Mesenchymal stem cell (in vitro differentiated cells and primary cell): ENCODE measurements around the gene HOXD13.

Experiments
- DNase-seq: peaks from one replicate; pipeline ENCODE4 v3.0.0-alpha.2; 2013
- H2AFZ ChIP-seq: one replicate; pipeline ENCODE4 v1.6.1; 2013; ENCODE audit warnings: low read depth, mild to moderate bottlenecking, control low read depth, inconsistent platforms, low read length, moderate library complexity
- H2AK5ac ChIP-seq: 2 replicates; pipeline ENCODE4 v1.6.1; 2013; ENCODE audit warnings: low read length, moderate library complexity, mild to moderate bottlenecking, inconsistent platforms; ENCODE audit not compliant: severe bottlenecking
- H2BK120ac ChIP-seq: one replicate; pipeline ENCODE4 v1.6.1; 2013; ENCODE audit warnings: low read depth, mild to moderate bottlenecking, inconsistent platforms, low read length, moderate library complexity
- H2BK12ac ChIP-seq, 2 experiments: one replicate each; pipeline ENCODE4 v1.6.1; 2013; ENCODE audit warnings: inconsistent platforms in 2 of 2, low read length in 2 of 2, mild to moderate bottlenecking in 2 of 2, moderate library complexity in 2 of 2, control low read depth in 1 of 2
- H2BK15ac ChIP-seq: one replicate; pipeline ENCODE4 v1.6.1; 2013; ENCODE audit warnings: mild to moderate bottlenecking, low read depth, inconsistent platforms; ENCODE audit not compliant: poor library complexity, severe bottlenecking
- H2BK5ac ChIP-seq: 2 replicates; pipeline ENCODE4 v1.6.1; 2013; ENCODE audit warnings: low read depth, mild to moderate bottlenecking, low read length, control low read depth, inconsistent platforms; ENCODE audit not compliant: poor library complexity, severe bottlenecking
- H3K14ac ChIP-seq, 2 experiments: one replicate each; pipeline ENCODE4 v1.6.1; 2013; ENCODE audit warnings: inconsistent platforms in 2 of 2, low read length in 2 of 2, control low read depth in 1 of 2, mild to moderate bottlenecking in 1 of 2, moderate library complexity in 1 of 2
- H3K18ac ChIP-seq, 2 experiments: one replicate each; pipeline ENCODE4 v1.6.1; 2013; ENCODE audit warnings: inconsistent platforms in 2 of 2, low read length in 2 of 2, control low read depth in 1 of 2, low read depth in 1 of 2, mild to moderate bottlenecking in 1 of 2
- H3K23ac ChIP-seq, 2 experiments: one replicate each; pipeline ENCODE4 v1.6.1; 2013; ENCODE audit warnings: inconsistent platforms in 2 of 2, low read length in 2 of 2, mild to moderate bottlenecking in 2 of 2, moderate library complexity in 2 of 2, control low read depth in 1 of 2
- H3K27ac ChIP-seq: 2 replicates; pipeline ENCODE4 v1.5.1; 2013; ENCODE audit warnings: mild to moderate bottlenecking, moderate library complexity, low read length, control low read depth, inconsistent platforms; ENCODE audit not compliant: poor library complexity, severe bottlenecking
- H3K27me3 ChIP-seq, 2 experiments: 2 replicates each; pipeline versions ENCODE4 v1.6.1 to v1.7.0; 2013; ENCODE audit warnings: low read length in 2 of 2, mild to moderate bottlenecking in 2 of 2, moderate library complexity in 2 of 2, control low read depth in 1 of 2, inconsistent platforms in 1 of 2; ENCODE audit not compliant: control insufficient read depth in 1 of 2, insufficient read depth in 1 of 2
- H3K36me3 ChIP-seq, 2 experiments: 2 replicates each; pipeline versions ENCODE4 v1.6.1 to v1.7.0; 2013; ENCODE audit warnings: low read length in 2 of 2, control low read depth in 1 of 2, inconsistent platforms in 1 of 2, low read depth in 1 of 2, mild to moderate bottlenecking in 1 of 2; ENCODE audit not compliant: insufficient read depth in 2 of 2, control insufficient read depth in 1 of 2
- H3K4ac ChIP-seq, 2 experiments: one replicate each; pipeline ENCODE4 v1.6.1; 2013; ENCODE audit warnings: inconsistent platforms in 2 of 2, low read length in 2 of 2, mild to moderate bottlenecking in 2 of 2, moderate library complexity in 2 of 2, control low read depth in 1 of 2, low read depth in 1 of 2
- H3K4me1 ChIP-seq: 2 replicates; pipeline ENCODE4 v1.6.1; 2013; ENCODE audit warnings: low read depth, low read length, control low read depth; ENCODE audit not compliant: control insufficient read depth, insufficient read depth
- H3K4me2 ChIP-seq: 2 replicates; pipeline ENCODE4 v1.6.1; 2013; ENCODE audit warnings: low read length, mild to moderate bottlenecking, inconsistent platforms; ENCODE audit not compliant: poor library complexity, severe bottlenecking
- H3K4me3 ChIP-seq, 2 experiments: 2 replicates each; pipeline versions ENCODE4 v1.5.1 to v1.7.0; 2013; ENCODE audit warnings: low read length in 2 of 2, mild to moderate bottlenecking in 2 of 2, control low read depth in 1 of 2, low read depth in 1 of 2; ENCODE audit not compliant: insufficient read depth in 1 of 2
- H3K79me1 ChIP-seq: replicated peaks from 2 replicates; pipeline ENCODE4 v1.6.1; 2013; ENCODE audit warnings: mild to moderate bottlenecking, control low read depth, low read length, inconsistent platforms; ENCODE audit not compliant: poor library complexity, severe bottlenecking
- H3K9ac ChIP-seq: 2 replicates; pipeline ENCODE4 v1.7.0; 2013; ENCODE audit warnings: mild to moderate bottlenecking, low read length, moderate library complexity
- H3K9me3 ChIP-seq: 2 replicates; pipeline ENCODE4 v1.7.0; 2013; ENCODE audit warnings: mild to moderate bottlenecking, low read length; ENCODE audit not compliant: control insufficient read depth
- H4K8ac ChIP-seq: one replicate; pipeline ENCODE4 v1.6.1; 2013; ENCODE audit warnings: inconsistent platforms, mild to moderate bottlenecking, low read length, moderate library complexity
- H4K91ac ChIP-seq: one replicate; pipeline ENCODE4 v1.6.1; 2013; ENCODE audit warnings: mild to moderate bottlenecking, low read length, inconsistent platforms
- WGBS: methylation state at CpG from one replicate; pipeline ENCODE4 v1.1.7; 2013; ENCODE audit warnings: mixed read lengths; 5-methylcytosine and 5-hydroxymethylcytosine counted together

The HOXD13 gene

DNA sequence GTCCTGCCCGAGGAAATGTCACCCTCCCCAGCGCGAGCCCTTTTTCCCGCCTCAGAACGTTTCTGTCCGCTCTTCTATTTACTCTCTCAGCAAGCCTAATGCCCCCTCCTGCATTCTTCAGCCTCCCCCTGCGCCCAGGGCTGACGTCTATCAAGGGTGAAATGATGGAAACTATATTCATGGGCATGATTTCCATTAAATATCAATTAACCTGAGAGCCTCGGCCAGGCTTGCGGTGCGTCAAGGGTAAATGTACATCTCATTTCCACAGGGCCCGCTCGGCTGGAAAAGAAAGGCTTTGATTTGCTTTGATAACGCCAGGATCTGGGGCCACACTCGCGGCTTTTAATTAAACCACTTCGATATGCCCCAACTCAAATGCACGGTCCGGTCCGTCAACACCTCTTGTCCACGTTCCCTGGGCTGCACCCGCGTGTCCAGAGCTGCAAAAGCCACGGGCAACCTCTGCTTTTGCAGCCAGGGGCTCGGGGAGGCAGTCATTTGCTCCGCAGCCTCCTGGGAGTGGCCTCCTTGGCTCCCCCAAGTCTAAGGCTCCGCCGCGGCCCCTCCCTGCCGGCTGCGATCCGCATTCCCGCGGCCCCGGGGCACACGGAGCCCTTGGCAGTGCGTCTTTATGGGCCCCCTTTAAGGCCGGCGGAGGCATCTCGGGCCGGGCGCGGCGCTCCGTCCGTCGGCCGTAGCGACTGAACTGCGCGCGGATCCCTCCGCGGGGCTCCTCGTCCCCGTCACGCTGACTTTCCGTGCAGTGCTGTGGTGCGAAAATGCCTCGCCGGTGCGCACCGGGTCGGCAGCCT, 36.7 kb downstream of the HOXD13 start, which contains the start of gene HOXD8:
HOXD8 (plus strand) TSS at position 724 of the 815 bp plus-strand sequence. CDS start 662 bp downstream, outside the sequence.
- Histone ChIP-seq H4K91ac (no peak within 1 kb of the TSS), H3K9ac (peak within 1 kb of the TSS; percentile 96), H2BK5ac (peak within 1 kb of the TSS; percentile 19), H3K4me1 (peaks cover 20% of the 10 kb centered on the region), H2BK12ac (no peak within 1 kb of the TSS), H4K8ac (no peak within 1 kb of the TSS), H3K27me3 (peaks cover 3 to 76% of the 10 kb centered on the region in 2 experiments), H3K18ac (no peak within 1 kb of the TSS), H3K79me1 (peaks cover 2% of the 10 kb centered on the region), H3K27ac (peak within 1 kb of the TSS; percentile 49), H2AFZ (no peak within 1 kb of the TSS), H3K36me3 (no peaks in the 10 kb centered on the region), H3K9me3 (no peaks in the 10 kb centered on the region), H2BK120ac (no peak within 1 kb of the TSS), H3K4ac (no peak within 1 kb of the TSS), H2BK15ac (peak within 1 kb of the TSS; percentile 7), H3K4me2 (peak within 1 kb of the TSS; percentile 91), H2AK5ac (no peak within 1 kb of the TSS), H3K4me3 (peak within 1 kb of the TSS; percentile 67 to 84), H3K23ac (no peak within 1 kb of the TSS), H3K14ac (no peak within 1 kb of the TSS)
- 3% methylated on average over 57 of the region's 64 CpGs for WGBS
- peak; percentile 57 for DNase-seq

- WGBS = 2% methylated on average over 20 of the region's 43 CpGs
- H3K79me1 ChIP-seq = peaks cover 2% of the 10 kb centered on the region
- no peak overlapping the region for H3K4ac ChIP-seq
- H2AFZ ChIP-seq = no peak overlapping the region
- H3K4me2 ChIP-seq = peak overlapping the region; percentile 91
- H2BK5ac ChIP-seq = no peak overlapping the region
- H3K4me1 ChIP-seq = peaks cover 20% of the 10 kb centered on the region
- DNase-seq = no peak
- H2BK12ac ChIP-seq = no peak overlapping the region
- peak overlapping the region; percentile 67 to 82 for H3K4me3 ChIP-seq
- no peak overlapping the region for H4K91ac ChIP-seq
- H3K18ac ChIP-seq = no peak overlapping the region
- no peak overlapping the region for H4K8ac ChIP-seq
- peaks cover 0 to 73% of the 10 kb centered on the region in 2 experiments for H3K27me3 ChIP-seq
- H3K27ac ChIP-seq = no peak overlapping the region
- no peak overlapping the region for H2AK5ac ChIP-seq
- no peaks in the 10 kb centered on the region for H3K36me3 ChIP-seq
- H3K14ac ChIP-seq = no peak overlapping the region
- no peak overlapping the region for H2BK120ac ChIP-seq
- no peaks in the 10 kb centered on the region for H3K9me3 ChIP-seq
- no peak overlapping the region for H3K23ac ChIP-seq
- peak overlapping the region; percentile 7 for H2BK15ac ChIP-seq
- peak overlapping the region; percentile 96 for H3K9ac ChIP-seq
These were observed 37.3 kb downstream of the HOXD13 start for GRCh38 chr2:176129813-176130146.

- Histone ChIP-seq H3K79me1 (peaks cover 2% of the 10 kb centered on the region), H3K4me3 (peak overlapping the region; percentile 67 to 82), H2BK12ac (no peak overlapping the region), H3K27ac (no peak overlapping the region), H4K91ac (no peak overlapping the region), H2BK120ac (no peak overlapping the region), H3K4me1 (peaks cover 20% of the 10 kb centered on the region), H2AK5ac (no peak overlapping the region), H3K36me3 (no peaks in the 10 kb centered on the region), H4K8ac (no peak overlapping the region), H2BK5ac (peak overlapping the region; percentile 19), H3K14ac (no peak overlapping the region), H2AFZ (no peak overlapping the region), H3K27me3 (peaks cover 0 to 71% of the 10 kb centered on the region in 2 experiments), H3K9me3 (no peaks in the 10 kb centered on the region), H3K4me2 (peak overlapping the region; percentile 91), H2BK15ac (peak overlapping the region; percentile 7), H3K18ac (no peak overlapping the region), H3K9ac (peak overlapping the region; percentile 96), H3K23ac (no peak overlapping the region), H3K4ac (no peak overlapping the region)
- peak; percentile 34 for DNase-seq
- under 1% methylated on average over 91 of the region's 100 CpGs for WGBS
These were observed 37.8 kb downstream of the HOXD13 start for GRCh38 chr2:176130147-176130956.
